Hepatocyte (in vitro differentiated cells): ENCODE measurements around the gene SRPK2.

Source experiments
- EZH2 ChIP-seq: fragments of 200-600 bp; sonication (generic); IDR thresholded peaks from 2 replicates; pipeline ENCODE4 v1.6.1; 2016; ENCODE audit warnings: antibody characterized with exemption, mild to moderate bottlenecking, borderline replicate concordance
- EZH2phosphoT487 ChIP-seq: fragments of 200-600 bp; sonication (generic); IDR thresholded peaks from one replicate; pipeline ENCODE4 v1.6.1; 2018; ENCODE audit warnings: antibody characterized with exemption, mild to moderate bottlenecking, low read depth, moderate library complexity; ENCODE audit not compliant: unreplicated experiment, severe bottlenecking
- TF ChIP-seq, protein P1 (sequence below): fragments of 200-600 bp; sonication (generic); IDR thresholded peaks from 2 replicates; pipeline ENCODE4 v1.5.1; 2016; ENCODE audit warnings: antibody characterized with exemption, mild to moderate bottlenecking; ENCODE audit not compliant: poor library complexity

DNA sequence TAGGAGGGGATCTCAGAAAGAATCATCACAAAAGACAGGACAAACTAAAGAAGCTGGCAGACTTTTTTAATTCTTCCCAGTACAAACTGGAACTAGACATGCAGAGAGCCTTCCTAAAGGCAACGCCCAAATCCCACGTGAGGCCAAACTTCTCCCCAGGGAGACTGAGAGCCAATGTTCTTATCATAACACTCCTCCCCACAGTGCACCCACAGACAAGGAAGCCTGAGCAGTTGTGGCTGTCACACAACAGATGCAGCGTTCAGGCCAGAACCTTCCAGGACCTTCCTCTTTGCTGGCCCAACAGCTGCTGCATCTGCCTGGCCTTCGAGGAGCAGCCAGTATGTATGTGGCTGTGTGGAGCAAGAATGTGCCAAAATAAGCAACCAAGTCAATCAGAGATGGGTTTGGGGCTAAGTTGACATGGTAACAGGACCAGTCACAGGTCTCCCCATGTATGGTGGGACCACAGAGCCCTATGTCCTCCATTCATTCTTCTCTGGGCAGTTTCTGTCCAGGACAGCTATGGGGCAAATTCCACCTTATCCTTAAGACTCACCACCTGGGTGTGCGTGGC, 34.9 kb downstream of the SRPK2 start:
- TF ChIP-seq, protein P1, sequence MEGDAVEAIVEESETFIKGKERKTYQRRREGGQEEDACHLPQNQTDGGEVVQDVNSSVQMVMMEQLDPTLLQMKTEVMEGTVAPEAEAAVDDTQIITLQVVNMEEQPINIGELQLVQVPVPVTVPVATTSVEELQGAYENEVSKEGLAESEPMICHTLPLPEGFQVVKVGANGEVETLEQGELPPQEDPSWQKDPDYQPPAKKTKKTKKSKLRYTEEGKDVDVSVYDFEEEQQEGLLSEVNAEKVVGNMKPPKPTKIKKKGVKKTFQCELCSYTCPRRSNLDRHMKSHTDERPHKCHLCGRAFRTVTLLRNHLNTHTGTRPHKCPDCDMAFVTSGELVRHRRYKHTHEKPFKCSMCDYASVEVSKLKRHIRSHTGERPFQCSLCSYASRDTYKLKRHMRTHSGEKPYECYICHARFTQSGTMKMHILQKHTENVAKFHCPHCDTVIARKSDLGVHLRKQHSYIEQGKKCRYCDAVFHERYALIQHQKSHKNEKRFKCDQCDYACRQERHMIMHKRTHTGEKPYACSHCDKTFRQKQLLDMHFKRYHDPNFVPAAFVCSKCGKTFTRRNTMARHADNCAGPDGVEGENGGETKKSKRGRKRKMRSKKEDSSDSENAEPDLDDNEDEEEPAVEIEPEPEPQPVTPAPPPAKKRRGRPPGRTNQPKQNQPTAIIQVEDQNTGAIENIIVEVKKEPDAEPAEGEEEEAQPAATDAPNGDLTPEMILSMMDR = no peak
- no peak for TF ChIP-seq EZH2phosphoT487
- no peak for TF ChIP-seq EZH2
